OCI-M2 (cell line): ENCODE results near the gene ALKAL2.

ENCODE experiments used
- DNase-seq: peaks from one replicate; lab custom pipeline; 2025; ENCODE audit not compliant: unreplicated experiment; lab: John Stamatoyannopoulos, UW

The ALKAL2 gene

GRCh38 chr2:249538-250042 lies 38.3 kb downstream of the ALKAL2 start:
- no peak for DNase-seq

- no peak for DNase-seq
These were observed 39.2 kb downstream of the ALKAL2 start for GRCh38 chr2:248724-249123.

DNA sequence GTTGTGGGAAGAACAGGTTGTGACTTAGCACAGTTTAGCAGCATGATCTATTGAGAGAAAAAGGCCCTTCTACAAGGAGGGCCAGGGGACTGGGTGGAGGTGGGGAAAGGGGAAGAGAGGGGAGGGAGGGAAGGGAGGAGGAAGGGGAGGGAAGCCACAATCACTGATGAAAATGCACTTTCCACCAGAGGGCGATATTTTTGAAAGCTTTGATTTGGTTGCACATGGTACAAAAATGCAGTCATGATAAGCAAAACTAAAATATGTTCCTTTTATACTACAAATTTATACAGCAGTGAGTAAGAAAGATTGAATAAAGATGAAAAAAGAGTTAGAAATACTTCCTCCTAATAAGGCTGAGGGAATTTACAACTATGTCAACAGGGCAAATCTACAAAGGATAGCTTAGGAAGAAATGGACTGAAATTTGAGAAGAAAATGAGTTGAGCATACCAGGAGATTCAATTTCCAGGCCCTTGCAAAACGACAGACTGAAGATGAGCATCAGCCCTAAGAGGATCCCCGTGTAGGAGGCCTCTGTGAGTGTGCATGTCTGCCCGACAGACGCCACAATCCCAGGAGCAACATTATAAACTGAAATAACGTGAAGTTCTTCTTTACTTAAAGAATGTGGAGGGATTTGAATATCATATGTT lies 41.3 kb downstream of the ALKAL2 start:
- DNase-seq = peak; percentile 2

DNA sequence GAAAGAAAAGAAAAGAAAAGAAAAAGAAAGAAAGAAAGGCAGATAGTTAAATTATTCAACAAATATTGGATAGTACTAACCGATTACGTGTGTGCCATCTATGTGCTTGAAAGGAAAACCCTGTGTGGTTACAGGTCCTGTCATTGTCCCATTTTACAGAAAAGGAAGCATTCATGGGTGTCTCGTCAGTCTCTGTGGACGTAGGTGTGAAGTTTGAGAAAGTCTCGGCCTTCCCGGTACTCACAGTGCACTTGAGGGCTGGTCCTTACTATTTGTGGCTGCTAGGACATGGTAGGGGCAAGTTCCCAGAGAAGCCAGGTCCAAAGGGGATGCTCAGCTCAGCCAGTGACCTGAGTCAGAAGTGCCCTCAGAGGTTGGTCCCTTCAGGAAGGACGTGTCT lies 43.3 kb downstream of the ALKAL2 start:
- DNase-seq = no peak

DNA sequence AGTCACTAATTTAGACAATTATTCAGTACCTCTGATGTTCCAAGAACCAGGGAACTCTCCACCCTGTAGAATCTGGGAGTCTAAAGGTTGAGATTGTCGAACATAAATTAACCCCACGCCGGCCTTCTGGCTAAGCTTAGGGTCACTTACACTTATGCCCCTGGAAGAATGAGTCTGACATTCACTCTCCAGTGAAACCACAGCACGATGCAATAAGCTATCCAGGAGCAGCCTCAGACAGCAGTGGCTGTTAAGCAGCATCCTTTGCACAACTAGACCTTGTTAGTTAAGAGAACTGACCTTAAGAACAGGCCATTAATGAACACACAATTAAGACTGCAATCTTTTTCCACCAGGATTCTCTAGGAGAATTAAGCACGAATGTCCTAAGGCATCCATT lies 49.0 kb downstream of the ALKAL2 start:
- no peak for DNase-seq

DNA sequence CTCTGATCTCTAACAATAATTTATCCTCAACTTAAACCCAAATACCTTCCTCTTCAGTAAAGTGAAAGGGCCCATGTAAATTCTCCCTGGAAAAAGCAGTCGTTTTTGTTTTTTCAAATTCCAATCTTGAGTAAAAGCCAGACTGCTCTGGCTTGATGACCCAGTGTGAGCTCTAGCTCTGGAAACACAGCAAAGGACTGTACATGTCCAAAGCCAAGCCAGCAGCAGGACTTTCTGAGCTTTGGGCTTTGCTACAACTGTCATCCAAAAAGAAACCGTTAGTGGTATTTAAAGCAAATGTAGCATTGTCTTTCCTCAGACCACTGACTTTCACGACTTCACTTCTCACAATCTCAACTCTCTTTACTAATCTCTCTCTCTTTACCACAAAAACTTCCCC lies 49.5 kb downstream of the ALKAL2 start:
- no peak for DNase-seq

- no peak for DNase-seq
These were observed 50.0 kb downstream of the ALKAL2 start for GRCh38 chr2:237878-238277.

DNA sequence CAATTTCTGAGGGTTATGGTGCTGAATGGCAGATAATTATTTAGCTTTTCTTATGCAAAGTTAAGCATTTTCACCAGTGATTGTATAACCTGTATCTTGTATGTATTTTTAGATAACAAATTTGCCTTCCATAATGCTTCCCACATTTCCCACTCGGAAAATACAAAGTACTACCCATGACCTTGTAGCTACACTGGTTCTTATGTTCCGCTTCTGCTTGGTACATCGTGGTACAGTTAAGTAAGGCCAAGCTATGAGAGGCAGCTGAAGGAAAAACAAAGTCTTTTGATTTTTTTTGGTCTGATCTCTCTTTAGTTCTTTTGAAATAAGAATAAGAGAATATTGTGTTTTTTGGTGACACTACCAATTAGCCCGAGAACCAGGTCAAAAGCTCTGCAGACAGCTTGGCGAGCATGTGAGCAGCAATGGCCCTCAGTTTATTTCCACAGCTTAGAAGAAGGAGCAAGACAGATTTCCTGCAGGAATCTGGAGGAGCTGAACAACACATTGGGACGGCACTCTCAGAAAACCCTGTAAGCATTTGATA lies 50.8 kb downstream of the ALKAL2 start:
- no peak for DNase-seq

GRCh38 chr2:234421-234820 lies 53.5 kb downstream of the ALKAL2 start:
- DNase-seq = no peak

DNA sequence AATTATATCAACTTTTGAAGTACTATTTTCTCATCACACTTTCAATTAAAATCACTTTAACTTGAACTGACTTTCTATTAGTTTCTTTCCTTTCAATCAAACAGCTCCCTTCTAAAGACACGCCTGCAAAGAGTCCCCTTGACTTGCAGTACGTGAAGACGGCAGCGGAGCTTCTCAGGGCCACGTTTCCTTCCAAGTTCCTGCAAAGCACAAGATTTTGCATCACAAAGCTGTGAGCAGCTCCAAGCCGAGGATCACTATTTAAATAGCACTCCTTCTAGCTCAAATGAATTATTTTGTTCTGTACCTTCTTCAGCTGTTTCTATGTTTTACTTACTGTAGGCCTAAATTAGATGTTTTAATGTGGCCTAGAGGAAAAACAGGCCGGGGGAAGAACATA lies 54.9 kb downstream of the ALKAL2 start:
- no peak for DNase-seq

GRCh38 chr2:231521-232185 lies 56.2 kb downstream of the ALKAL2 start:
- DNase-seq = no peak
